H9 (cell line): ENCODE results near the gene OPRD1. TPM values are rescaled to one million over a fixed set of nuclear protein-coding genes. Genes with fewer than 3 reads are reported as not detected.

ENCODE experiments used
- DNase-seq: peaks from one replicate; pipeline ENCODE4 v3.0.0-alpha.2; 2017
- H2AFZ ChIP-seq: one replicate; pipeline ENCODE4 v1.6.1; 2013; ENCODE audit warnings: mild to moderate bottlenecking, low read length, control low read depth, moderate library complexity
- H2AK5ac ChIP-seq: 2 replicates; pipeline ENCODE4 v1.6.1; 2013; ENCODE audit warnings: low read length, control low read depth, mixed read lengths; ENCODE audit not compliant: insufficient read length
- H2BK120ac ChIP-seq: one replicate; pipeline ENCODE4 v1.6.1; 2013; ENCODE audit warnings: low read depth, mild to moderate bottlenecking, low read length, control low read depth, inconsistent platforms; ENCODE audit not compliant: poor library complexity, severe bottlenecking
- H2BK12ac ChIP-seq: 2 replicates; pipeline ENCODE4 v1.6.1; 2013; ENCODE audit warnings: low read length, control low read depth, mixed read lengths, low read depth; ENCODE audit not compliant: insufficient read length
- H2BK15ac ChIP-seq: 2 replicates; pipeline ENCODE4 v1.6.1; 2013; ENCODE audit warnings: low read depth, low read length, control low read depth
- H2BK20ac ChIP-seq: one replicate; pipeline ENCODE4 v1.6.1; 2013; ENCODE audit warnings: low read depth, mild to moderate bottlenecking, low read length, control low read depth, inconsistent platforms; ENCODE audit not compliant: poor library complexity, severe bottlenecking
- H2BK5ac ChIP-seq: 2 replicates; pipeline ENCODE4 v1.6.1; 2013; ENCODE audit warnings: low read length, control low read depth, mixed read lengths; ENCODE audit not compliant: insufficient read length
- H3K14ac ChIP-seq: 2 replicates; pipeline ENCODE4 v1.6.1; 2013; ENCODE audit warnings: low read length, control low read depth; ENCODE audit not compliant: insufficient read depth
- H3K18ac ChIP-seq: 2 replicates; pipeline ENCODE4 v1.6.1; 2013; ENCODE audit warnings: low read depth, mild to moderate bottlenecking, mixed read lengths, low read length, control low read depth; ENCODE audit not compliant: insufficient read length
- H3K23ac ChIP-seq: 2 replicates; pipeline ENCODE4 v1.6.1; 2013; ENCODE audit warnings: low read length, control low read depth, mixed read lengths, low read depth; ENCODE audit not compliant: insufficient read length
- H3K23me2 ChIP-seq: 2 replicates; pipeline ENCODE4 v1.6.1; 2013; ENCODE audit warnings: low read depth, mild to moderate bottlenecking, mixed read lengths, low read length, control low read depth; ENCODE audit not compliant: insufficient read length, poor library complexity, severe bottlenecking
- H3K27ac ChIP-seq: 2 replicates; pipeline ENCODE4 v1.5.1; 2013; ENCODE audit warnings: low read length, control low read depth, mixed read lengths, low read depth; ENCODE audit not compliant: insufficient read length
- H3K27me3 ChIP-seq: 2 replicates; pipeline ENCODE4 v1.6.1; 2013; ENCODE audit warnings: low read length, control low read depth, inconsistent platforms; ENCODE audit not compliant: insufficient read depth
- H3K4ac ChIP-seq: 2 replicates; pipeline ENCODE4 v1.6.1; 2013; ENCODE audit warnings: low read depth, mild to moderate bottlenecking, control low read depth, inconsistent platforms, low read length, moderate library complexity
- H3K4me1 ChIP-seq: 2 replicates; pipeline ENCODE4 v1.6.1; 2013; ENCODE audit warnings: low read length, control low read depth, inconsistent platforms; ENCODE audit not compliant: insufficient read depth
- H3K4me2 ChIP-seq: 2 replicates; pipeline ENCODE4 v1.6.1; 2013; ENCODE audit warnings: low read length, control low read depth, mixed read lengths; ENCODE audit not compliant: insufficient read length, insufficient read depth
- H3K56ac ChIP-seq: 2 replicates; pipeline ENCODE4 v1.6.1; 2013; ENCODE audit warnings: low read depth, mild to moderate bottlenecking, mixed read lengths, low read length, control low read depth; ENCODE audit not compliant: insufficient read length
- H3K79me1 ChIP-seq: 2 replicates; pipeline ENCODE4 v1.6.1; 2013; ENCODE audit warnings: low read depth, mild to moderate bottlenecking, moderate library complexity, low read length, control low read depth, inconsistent platforms; ENCODE audit not compliant: insufficient read depth, poor library complexity, severe bottlenecking
- H3K79me2 ChIP-seq: 2 replicates; pipeline ENCODE4 v1.6.1; 2013; ENCODE audit warnings: low read length, control low read depth, inconsistent platforms; ENCODE audit not compliant: insufficient read depth
- H3K9ac ChIP-seq: 2 replicates; pipeline ENCODE4 v1.6.1; 2013; ENCODE audit warnings: low read length, control low read depth, mixed read lengths; ENCODE audit not compliant: insufficient read length; ENCODE audit errors: extremely low read depth
- H3K9me3 ChIP-seq: one replicate; pipeline ENCODE4 v1.6.1; 2013; ENCODE audit warnings: low read depth, low read length, inconsistent platforms; ENCODE audit not compliant: control insufficient read depth
- H3T11ph ChIP-seq: one replicate; pipeline ENCODE4 v1.6.1; 2013; ENCODE audit warnings: mild to moderate bottlenecking, low read length, control low read depth, inconsistent platforms
- H4K20me1 ChIP-seq: one replicate; pipeline ENCODE4 v1.6.1; 2013; ENCODE audit not compliant: control insufficient read depth, insufficient read length, insufficient read depth
- H4K5ac ChIP-seq: 2 replicates; pipeline ENCODE4 v1.6.1; 2013; ENCODE audit warnings: low read depth, mild to moderate bottlenecking, mixed read lengths, low read length, control low read depth; ENCODE audit not compliant: insufficient read length
- H4K8ac ChIP-seq: replicated peaks from 2 replicates; pipeline ENCODE4 v1.6.1; 2013; ENCODE audit warnings: low read length, control low read depth, mixed read lengths, low read depth; ENCODE audit not compliant: insufficient read length
- H4K91ac ChIP-seq: 2 replicates; pipeline ENCODE4 v1.6.1; 2013; ENCODE audit warnings: low read depth, mild to moderate bottlenecking, moderate library complexity, mixed read lengths, low read length, control low read depth; ENCODE audit not compliant: insufficient read length
- H3K27ac Mint-ChIP-seq, 3 experiments: 2 replicates in 2 of 3; 3 replicates in 1 of 3; pipeline ENCODE4 v1.8.0; 2020 to 2021; ENCODE audit warnings: mixed read lengths in 3 of 3, mild to moderate bottlenecking in 1 of 3, moderate library complexity in 1 of 3
- H3K27me3 Mint-ChIP-seq: 2 replicates; pipeline ENCODE4 v1.8.0; 2021; ENCODE audit warnings: low read depth, mild to moderate bottlenecking, moderate library complexity, mixed read lengths
- H3K36me3 Mint-ChIP-seq, 3 experiments: 2 replicates in 2 of 3; 3 replicates in 1 of 3; pipeline ENCODE4 v1.8.0; 2020 to 2021; ENCODE audit warnings: low read depth in 3 of 3, mixed read lengths in 3 of 3; ENCODE audit not compliant: insufficient read depth in 1 of 3
- H3K4me1 Mint-ChIP-seq, 2 experiments: 2 replicates each; pipeline ENCODE4 v1.8.0; 2020; ENCODE audit warnings: mixed read lengths in 2 of 2
- H3K4me3 Mint-ChIP-seq, 2 experiments: 2 replicates in 1 of 2; 3 replicates in 1 of 2; pipeline ENCODE4 v1.8.0; 2020 to 2021; ENCODE audit warnings: mild to moderate bottlenecking in 2 of 2, mixed read lengths in 2 of 2, moderate library complexity in 1 of 2
- H3K9me3 Mint-ChIP-seq, 2 experiments: 2 replicates in 1 of 2; 3 replicates in 1 of 2; pipeline ENCODE4 v1.8.0; 2020; ENCODE audit warnings: mild to moderate bottlenecking in 2 of 2, mixed read lengths in 2 of 2, moderate library complexity in 1 of 2
- CTCF ChIP-seq: fragments of 200-600 bp; sonication (generic); conservative IDR thresholded peaks from 3 replicates; pipeline ENCODE4 v1.8.0; 2021; ENCODE audit warnings: antibody characterized with exemption, mild to moderate bottlenecking
- WGBS: extraction: QIAGEN DNeasy Blood & Tissue Kit; methylation state at CpG from one replicate; pipeline ENCODE4 v1.1.7; 2013; ENCODE audit warnings: missing lambda C conversion rate, low lambda C conversion rate, mixed read lengths; ENCODE audit not compliant: insufficient read length; ENCODE audit errors: extremely low coverage; 5-methylcytosine and 5-hydroxymethylcytosine counted together
- total RNA-seq: library from RNA; stranded (reverse); gene quantifications from 2 replicates; pipeline ENCODE4 v1.2.1, GENCODE V29; 2021

Gene OPRD1
- total RNA-seq, 1 experiment from 2014 or later = 1.8 TPM

- Mint-ChIP-seq H3K36me3 (no peaks in the 10 kb centered on the region), H3K27ac (peak overlapping the region in 1 of 3 experiments; percentile 40; a peak in 1 of 7 replicates), H3K27me3 (no peaks in the 10 kb centered on the region), H3K4me3 (no peak overlapping the region), H3K4me1 (peaks cover 0 to 7% of the 10 kb centered on the region in 2 experiments; a peak in 3 of 4 replicates), H3K9me3 (peaks cover 0 to 4% of the 10 kb centered on the region in 2 experiments; a peak in 1 of 5 replicates)
- no peak overlapping the region for H2AK5ac ChIP-seq
- no peak overlapping the region for H3K56ac ChIP-seq
- no peaks in the 10 kb centered on the region for H3K4me1 ChIP-seq
- no peak overlapping the region for H3K4me2 ChIP-seq
- H4K20me1 ChIP-seq = no peaks in the 10 kb centered on the region
- WGBS = no CpG with 5 or more reads among the region's 8 CpGs
- no peak overlapping the region for H3T11ph ChIP-seq
- H2BK12ac ChIP-seq = no peak overlapping the region
- H3K9ac ChIP-seq = no peak overlapping the region
- no peaks in the 10 kb centered on the region for H3K23me2 ChIP-seq
- H4K8ac ChIP-seq = no peak overlapping the region
- H2BK120ac ChIP-seq = no peak overlapping the region
- H4K5ac ChIP-seq = no peak overlapping the region
- no peak overlapping the region for H3K18ac ChIP-seq
- H4K91ac ChIP-seq = no peak overlapping the region
- no peak overlapping the region for H3K4ac ChIP-seq
- H3K27me3 ChIP-seq = no peaks in the 10 kb centered on the region
- H3K79me2 ChIP-seq = no peaks in the 10 kb centered on the region
- no peak overlapping the region for H3K14ac ChIP-seq
- no peak for DNase-seq
- TF ChIP-seq CTCF = no peak
- no peak overlapping the region for H2BK20ac ChIP-seq
- no peak overlapping the region for H3K27ac ChIP-seq
- H3K79me1 ChIP-seq = no peaks in the 10 kb centered on the region
- no peaks in the 10 kb centered on the region for H3K9me3 ChIP-seq
- no peak overlapping the region for H2BK5ac ChIP-seq
- no peak overlapping the region for H3K23ac ChIP-seq
- H2AFZ ChIP-seq = no peak overlapping the region
- H2BK15ac ChIP-seq = no peak overlapping the region
Measured at GRCh38 chr1:28905921-28906666, 94.1 kb downstream of the OPRD1 start.
